ENCODE measurements around the gene TMEM19. TPM values are rescaled to one million over a fixed set of nuclear protein-coding genes. Genes with fewer than 3 reads are reported as not detected.

The TMEM19 gene
- total RNA-seq: 10 to 100 TPM; 15.5 to 39.5 (median 28.8) TPM
- polyA plus RNA-seq: 10 to 100 TPM in 1 of 2 donors, 1 to 10 TPM in 1; 8.8 to 24.6 TPM
- long read RNA-seq, donor 1, full-length matches to known transcripts: 25 of 37 reads
- long read RNA-seq, donor 1, partial matches to known transcripts: 2 of 37 reads
- long read RNA-seq, donor 1, other reads (novel, unspliced or antisense): 10 of 37 reads
- long read RNA-seq, donor 2, full-length matches to known transcripts: 101 of 146 reads
- long read RNA-seq, donor 2, partial matches to known transcripts: 4 of 146 reads
- long read RNA-seq, donor 2, other reads (novel, unspliced or antisense): 41 of 146 reads
- long read RNA-seq, donor 3, full-length matches to known transcripts: 37 of 51 reads
- long read RNA-seq, donor 3, partial matches to known transcripts: 1 of 51 reads
- long read RNA-seq, donor 3, other reads (novel, unspliced or antisense): 13 of 51 reads

DNA sequence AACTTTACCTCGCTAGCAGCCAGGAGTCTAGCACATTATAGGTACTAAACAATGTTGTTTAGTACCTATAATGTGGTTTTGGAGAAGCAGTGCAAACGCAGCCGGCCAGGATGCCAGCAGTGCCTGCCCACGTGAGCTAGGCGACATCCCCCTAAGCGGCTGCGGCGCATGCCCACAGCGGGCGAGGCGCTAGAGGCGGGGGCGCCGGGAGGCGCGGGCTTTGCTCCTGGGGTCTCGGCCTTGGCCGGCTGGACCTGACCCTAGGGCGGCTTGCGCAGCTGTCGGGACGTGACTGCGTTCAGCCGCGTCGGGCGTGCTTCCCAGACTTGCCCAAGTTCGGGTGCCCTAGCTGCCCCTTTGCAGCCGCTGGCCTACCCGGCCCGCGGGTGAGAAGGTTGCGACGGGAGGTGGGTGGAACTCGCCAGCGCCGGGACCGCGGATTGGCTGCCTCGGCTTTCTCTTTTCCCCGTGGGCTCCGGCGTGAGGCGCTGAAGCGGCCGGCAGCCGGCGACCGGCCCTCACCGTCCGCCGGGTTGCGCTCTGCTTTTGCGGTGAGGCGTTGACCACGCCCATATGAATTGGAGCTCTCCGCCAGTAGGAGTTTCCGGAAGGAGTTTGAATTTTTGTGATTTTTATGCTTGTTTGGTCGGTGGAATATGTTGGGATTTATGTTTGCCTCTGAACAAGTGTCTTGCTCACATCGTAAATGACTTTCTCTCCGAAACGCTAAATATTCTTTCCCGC lies at the start of gene TMEM19:
TSS of gene TMEM19 (plus strand) at position 169 of the 744 bp plus-strand sequence. CDS start 599 bp downstream, outside the sequence.
- Histone ChIP-seq H3K9me3 (no peaks in the 10 kb centered on the region), H3K4me3 (peak within 1 kb of the TSS; percentile 50 to 88 (median 78)), H3K4me1 (peaks cover 0 to 46% (median 20%) of the 10 kb centered on the region in 12 donors), H3K27ac (peak within 1 kb of the TSS; percentile 54 to 99 (median 94)), H3K27me3 (no peaks in the 10 kb centered on the region), H3K36me3 (peaks cover 0 to 14% (median 0%) of the 10 kb centered on the region in 9 donors)
- ATAC-seq: peak; percentile 95 to 99 (median 99)
- 0 to 1% (median 1%) methylated on average over 26 to 63 of the region's 63 CpGs for WGBS, 4 donors
- peak; percentile 92 to 95 (median 93) for DNase-seq
- TF ChIP-seq, protein P1, sequence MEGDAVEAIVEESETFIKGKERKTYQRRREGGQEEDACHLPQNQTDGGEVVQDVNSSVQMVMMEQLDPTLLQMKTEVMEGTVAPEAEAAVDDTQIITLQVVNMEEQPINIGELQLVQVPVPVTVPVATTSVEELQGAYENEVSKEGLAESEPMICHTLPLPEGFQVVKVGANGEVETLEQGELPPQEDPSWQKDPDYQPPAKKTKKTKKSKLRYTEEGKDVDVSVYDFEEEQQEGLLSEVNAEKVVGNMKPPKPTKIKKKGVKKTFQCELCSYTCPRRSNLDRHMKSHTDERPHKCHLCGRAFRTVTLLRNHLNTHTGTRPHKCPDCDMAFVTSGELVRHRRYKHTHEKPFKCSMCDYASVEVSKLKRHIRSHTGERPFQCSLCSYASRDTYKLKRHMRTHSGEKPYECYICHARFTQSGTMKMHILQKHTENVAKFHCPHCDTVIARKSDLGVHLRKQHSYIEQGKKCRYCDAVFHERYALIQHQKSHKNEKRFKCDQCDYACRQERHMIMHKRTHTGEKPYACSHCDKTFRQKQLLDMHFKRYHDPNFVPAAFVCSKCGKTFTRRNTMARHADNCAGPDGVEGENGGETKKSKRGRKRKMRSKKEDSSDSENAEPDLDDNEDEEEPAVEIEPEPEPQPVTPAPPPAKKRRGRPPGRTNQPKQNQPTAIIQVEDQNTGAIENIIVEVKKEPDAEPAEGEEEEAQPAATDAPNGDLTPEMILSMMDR (IDR thresholded peaks at IDR 0.05): peak in 5 of 12 donors; percentile 17 to 61 (median 47)
- TF ChIP-seq POLR2A (IDR thresholded peaks at IDR 0.05): peak in 1 of 2 donors; percentile 76
- intact Hi-C loops (cut with DNase I): loop anchor here in 6 of 10 donors (1.0 to 10.0 kb wide), 5 partner anchors 21 to 66 kb away; partner anchors contain the start of genes RAB21 (in 2 of the 6), THAP2 (in 2 of the 6) and ZFC3H1 (in 2 of the 6)

DNA sequence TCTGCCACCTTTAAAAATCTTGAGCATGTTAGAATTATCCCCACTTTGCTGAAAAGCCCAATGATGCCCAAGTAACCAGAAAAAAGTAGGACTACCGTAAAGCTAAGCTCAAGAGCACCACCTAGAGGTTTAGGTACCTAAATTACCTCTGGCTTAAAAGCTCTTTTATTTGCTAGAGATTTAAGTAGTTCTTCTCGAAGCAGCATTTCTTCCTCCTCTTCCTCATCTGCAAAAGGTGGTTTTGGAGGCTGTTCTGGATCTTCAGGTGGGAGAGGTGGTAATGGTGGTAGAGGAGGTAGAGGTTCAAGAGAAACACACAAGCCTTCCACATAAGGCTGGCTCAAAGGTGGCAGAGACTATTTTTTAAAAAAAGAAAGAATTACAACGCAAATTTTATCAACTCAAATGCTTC lies 49.2 kb upstream of the TMEM19 start:
- ATAC-seq: peak in 1 of 4 donors; percentile 42
- Histone ChIP-seq H3K27me3 (no peaks in the 10 kb centered on the region), H3K27ac (no peak overlapping the region), H3K36me3 (peaks cover 0 to 100% (median 97%) of the 10 kb centered on the region in 9 donors), H3K9me3 (no peaks in the 10 kb centered on the region), H3K4me3 (no peak overlapping the region), H3K4me1 (peaks cover 0 to 5% (median 0%) of the 10 kb centered on the region in 12 donors)
- WGBS, 4 donors: 33 to 35% (median 34%) methylated on average over 3 of the region's 3 CpGs
- intact Hi-C loops (cut with DNase I): loop anchor here in 8 of 10 donors (2.0 to 10.0 kb wide), 5 partner anchors 108 to 224 kb away; no protein-coding TSS in a partner anchor
- TF ChIP-seq, protein P1 (IDR thresholded peaks at IDR 0.05): peak; percentile 54 to 84 (median 68)
- TF ChIP-seq POLR2A (IDR thresholded peaks at IDR 0.05): no peak
- DNase-seq: no peak

DNA sequence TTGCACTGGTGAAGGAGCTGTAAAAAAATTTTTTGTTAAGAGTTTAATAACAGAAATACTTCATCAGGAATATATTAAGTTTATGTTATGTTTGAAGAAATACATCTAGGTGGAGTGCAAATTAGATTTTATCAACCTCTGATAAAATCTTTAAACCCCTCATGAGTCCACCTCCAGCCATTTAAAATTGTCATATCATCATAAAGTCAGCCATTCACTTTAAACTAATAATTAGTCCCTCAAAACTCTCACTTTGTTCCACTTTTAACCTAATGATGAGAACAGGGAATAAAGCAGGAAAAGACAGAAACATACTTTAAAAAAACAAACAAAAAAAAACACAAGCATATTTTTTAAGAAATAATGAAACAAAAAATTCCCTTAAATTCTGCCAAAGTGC lies 47.4 kb upstream of the TMEM19 start:
- ATAC-seq (no peak), DNase-seq (no peak)
- H3K27me3 ChIP-seq: no peaks in the 10 kb centered on the region
- TF ChIP-seq, protein P1 (IDR thresholded peaks at IDR 0.05): no peak
- TF ChIP-seq POLR2A (IDR thresholded peaks at IDR 0.05): no peak
- no peak overlapping the region for H3K4me3 ChIP-seq
- H3K4me1 ChIP-seq: peaks cover 0 to 5% (median 0%) of the 10 kb centered on the region in 12 donors
- peaks cover 0 to 100% (median 97%) of the 10 kb centered on the region in 9 donors for H3K36me3 ChIP-seq
- H3K9me3 ChIP-seq: no peaks in the 10 kb centered on the region
- intact Hi-C loops (cut with DNase I): loop anchor here in 7 of 10 donors (5.0 to 10.0 kb wide), 4 partner anchors 106 to 226 kb away; no protein-coding TSS in a partner anchor
- no peak overlapping the region for H3K27ac ChIP-seq
